NCI-H2171 treated with DMSO at 0.1 percent for 48 hours (cell line): ENCODE results near the gene LYPD5.

Experiments
- DNase-seq: peaks from one replicate; lab custom pipeline; 2025; lab: John Stamatoyannopoulos, UW

Gene LYPD5

GRCh38 chr19:43752287-43752875 lies 49.9 kb downstream of the LYPD5 start:
- no peak for DNase-seq

GRCh38 chr19:43751466-43752220 lies 50.6 kb downstream of the LYPD5 start:
- no peak for DNase-seq

GRCh38 chr19:43749898-43750297 lies 52.3 kb downstream of the LYPD5 start:
- DNase-seq: no peak

GRCh38 chr19:43749152-43749551 lies 53.1 kb downstream of the LYPD5 start:
- DNase-seq: no peak

GRCh38 chr19:43748685-43749084 lies 53.6 kb downstream of the LYPD5 start:
- DNase-seq: no peak

GRCh38 chr19:43748205-43748594 lies 54.0 kb downstream of the LYPD5 start:
- no peak for DNase-seq

GRCh38 chr19:43747557-43748204 lies 54.6 kb downstream of the LYPD5 start:
- DNase-seq: no peak
